Neuronal stem cell (in vitro differentiated cells): ENCODE data around the gene EN1. TPM values are rescaled to one million over a fixed set of nuclear protein-coding genes. Genes with fewer than 3 reads are reported as not detected.

Source experiments
- DNase-seq: peaks from one replicate; pipeline ENCODE4 v3.0.0-alpha.2; 2013; ENCODE audit warnings: low spot score
- H2AFZ ChIP-seq: one replicate; pipeline ENCODE4 v1.6.1; 2013; ENCODE audit warnings: mild to moderate bottlenecking, low read length, inconsistent platforms
- H2AK5ac ChIP-seq: 2 replicates; pipeline ENCODE4 v1.6.1; 2013; ENCODE audit warnings: low read depth, mild to moderate bottlenecking, inconsistent platforms, low read length, moderate library complexity, mixed read lengths
- H2BK120ac ChIP-seq: 2 replicates; pipeline ENCODE4 v1.6.1; 2013; ENCODE audit warnings: low read depth, mild to moderate bottlenecking, inconsistent platforms, low read length, moderate library complexity, mixed read lengths
- H2BK12ac ChIP-seq: one replicate; pipeline ENCODE4 v1.6.1; 2013; ENCODE audit warnings: low read length, inconsistent platforms
- H2BK15ac ChIP-seq: 2 replicates; pipeline ENCODE4 v1.6.1; 2013; ENCODE audit warnings: mild to moderate bottlenecking, low read length, inconsistent platforms, mixed read lengths
- H2BK5ac ChIP-seq: one replicate; pipeline ENCODE4 v1.6.1; 2013; ENCODE audit warnings: inconsistent platforms, mild to moderate bottlenecking, low read length, moderate library complexity
- H3K14ac ChIP-seq: one replicate; pipeline ENCODE4 v1.6.1; 2013; ENCODE audit warnings: low read length, inconsistent platforms
- H3K18ac ChIP-seq: 2 replicates; pipeline ENCODE4 v1.6.1; 2013; ENCODE audit warnings: low read length, inconsistent platforms
- H3K23ac ChIP-seq: 2 replicates; pipeline ENCODE4 v1.6.1; 2013; ENCODE audit warnings: low read depth, mild to moderate bottlenecking, mixed read lengths, low read length, inconsistent platforms; ENCODE audit not compliant: poor library complexity
- H3K27ac ChIP-seq: replicated peaks from 3 replicates; pipeline ENCODE4 v1.5.1; 2013; ENCODE audit warnings: low read length, inconsistent platforms
- H3K27me3 ChIP-seq, 3 experiments: 2 replicates each; pipeline ENCODE4 v1.6.1; 2013; ENCODE audit warnings: low read length in 3 of 3, mild to moderate bottlenecking in 2 of 3, inconsistent platforms in 1 of 3, low read depth in 1 of 3, mixed read lengths in 1 of 3, moderate library complexity in 1 of 3; ENCODE audit not compliant: control insufficient read depth in 3 of 3, insufficient read depth in 3 of 3
- H3K36me3 ChIP-seq, 2 donors: replicated peaks in 1 of 2; 2 replicates each; pipeline ENCODE4 v1.6.1; 2013; ENCODE audit warnings: low read length in 2 of 2; ENCODE audit not compliant: control insufficient read depth in 2 of 2, insufficient read depth in 2 of 2
- H3K4ac ChIP-seq: 2 replicates; pipeline ENCODE4 v1.6.1; 2013; ENCODE audit warnings: inconsistent platforms, mild to moderate bottlenecking, low read length, moderate library complexity
- H3K4me1 ChIP-seq, 2 donors: 1 replicate in 1 of 2; 2 replicates in 1 of 2; pipeline ENCODE4 v1.6.1; 2013; ENCODE audit warnings: low read length in 2 of 2, low read depth in 1 of 2; ENCODE audit not compliant: control insufficient read depth in 2 of 2, insufficient read depth in 1 of 2
- H3K4me2 ChIP-seq: one replicate; pipeline ENCODE4 v1.6.1; 2013; ENCODE audit warnings: mild to moderate bottlenecking, low read length, inconsistent platforms; ENCODE audit not compliant: insufficient read depth, poor library complexity, severe bottlenecking
- H3K4me3 ChIP-seq, 2 donors: 2 replicates each; pipeline ENCODE4 v1.5.1; 2013; ENCODE audit warnings: low read length in 2 of 2, mild to moderate bottlenecking in 2 of 2, inconsistent platforms in 1 of 2, moderate library complexity in 1 of 2
- H3K79me1 ChIP-seq: one replicate; pipeline ENCODE4 v1.6.1; 2013; ENCODE audit warnings: low read depth, mild to moderate bottlenecking, inconsistent platforms, low read length, moderate library complexity
- H3K9ac ChIP-seq: one replicate; pipeline ENCODE4 v1.6.1; 2013; ENCODE audit warnings: mild to moderate bottlenecking, low read depth, low read length, inconsistent platforms; ENCODE audit not compliant: poor library complexity
- H3K9me3 ChIP-seq, 2 donors: replicated peaks in 1 of 2; 2 replicates each; pipeline versions ENCODE3 to v1.6.1; 2013; ENCODE audit warnings: low read length in 2 of 2, mild to moderate bottlenecking in 2 of 2, inconsistent platforms in 1 of 2, low read depth in 1 of 2, mixed read lengths in 1 of 2, moderate library complexity in 1 of 2; ENCODE audit not compliant: control insufficient read depth in 2 of 2, insufficient read depth in 1 of 2
- H4K8ac ChIP-seq: one replicate; pipeline ENCODE4 v1.6.1; 2013; ENCODE audit warnings: low read depth, mild to moderate bottlenecking, inconsistent platforms, low read length, moderate library complexity
- H4K91ac ChIP-seq: one replicate; pipeline ENCODE4 v1.6.1; 2013; ENCODE audit warnings: low read length, low read depth, mild to moderate bottlenecking, inconsistent platforms; ENCODE audit not compliant: poor library complexity
- WGBS, 2 donors: extraction: QIAGEN DNeasy Blood & Tissue Kit; methylation state at CpG; one replicate each; pipeline ENCODE4 v1.1.7; 2013; ENCODE audit warnings: missing lambda C conversion rate in 2 of 2, mixed read lengths in 1 of 2; ENCODE audit not compliant: insufficient read length in 2 of 2, insufficient replicate concordance in 1 of 2; ENCODE audit errors: extremely low coverage in 2 of 2; 5-methylcytosine and 5-hydroxymethylcytosine counted together
- polyA plus RNA-seq, 2 experiments: library from polyadenylated mRNA; stranded (reverse); fragments of 200-250 nt; gene quantifications; one replicate each; pipeline ENCODE4 v1.2.3, GENCODE V29; 2013

Gene EN1
- polyA plus RNA-seq (2013, experiment 1 of 2): not detected
- polyA plus RNA-seq (2013, experiment 2 of 2): 0.01 TPM

- Histone ChIP-seq H3K18ac (peak within 1 kb of the TSS; percentile 58), H3K27me3 (peaks cover 79 to 99% (median 95%) of the 10 kb centered on the region in 3 experiments), H4K8ac (no peak within 1 kb of the TSS), H3K4me1 (peaks cover 3% of the 10 kb centered on the region in 2 donors), H4K91ac (no peak within 1 kb of the TSS), H3K4me3 (no peak within 1 kb of the TSS), H2AFZ (peak within 1 kb of the TSS; percentile 49), H2BK5ac (peak within 1 kb of the TSS; percentile 35), H3K36me3 (no peaks in the 10 kb centered on the region), H2AK5ac (no peak within 1 kb of the TSS), H2BK12ac (peak within 1 kb of the TSS; percentile 41), H3K9ac (no peak within 1 kb of the TSS), H3K9me3 (peaks cover 2 to 12% of the 10 kb centered on the region in 2 donors), H3K27ac (no peak within 1 kb of the TSS), H3K79me1 (no peaks in the 10 kb centered on the region), H3K4me2 (peak within 1 kb of the TSS; percentile 62), H3K23ac (peak within 1 kb of the TSS; percentile 85), H2BK15ac (peak within 1 kb of the TSS; percentile 26), H2BK120ac (no peak within 1 kb of the TSS), H3K14ac (no peak within 1 kb of the TSS), H3K4ac (no peak within 1 kb of the TSS)
- no CpG with 5 or more reads among the region's 64 CpGs for whole genome bisulfite sequencing, 2 donors
- no peak for DNase-seq
These were observed at the start of gene EN1 for GRCh38 chr2:118846953-118847761. EN1 (minus strand) TSS chr2:118847648; CDS start chr2:118847167, 481 bp downstream.

GRCh38 chr2:118893100-118893499 lies 45.7 kb upstream of the EN1 start:
- Histone ChIP-seq H2BK15ac (no peak overlapping the region), H3K36me3 (no peaks in the 10 kb centered on the region), H4K91ac (no peak overlapping the region), H2AK5ac (no peak overlapping the region), H3K9ac (no peak overlapping the region), H3K4me3 (no peak overlapping the region), H2BK5ac (no peak overlapping the region), H2AFZ (no peak overlapping the region), H3K23ac (no peak overlapping the region), H3K14ac (no peak overlapping the region), H3K27me3 (no peaks in the 10 kb centered on the region), H3K27ac (no peak overlapping the region), H2BK120ac (no peak overlapping the region), H3K4me2 (no peak overlapping the region), H3K79me1 (no peaks in the 10 kb centered on the region), H3K9me3 (peaks cover 0 to 2% of the 10 kb centered on the region in 2 donors), H2BK12ac (no peak overlapping the region), H3K4me1 (no peaks in the 10 kb centered on the region), H3K4ac (no peak overlapping the region), H3K18ac (no peak overlapping the region), H4K8ac (no peak overlapping the region)
- no CpG with 5 or more reads among the region's 3 CpGs for WGBS, 2 donors
- no peak for DNase-seq

GRCh38 chr2:118889995-118890394 lies 42.5 kb upstream of the EN1 start:
- no peak overlapping the region for H2AK5ac ChIP-seq
- no CpG with 5 or more reads among the region's 1 CpG for WGBS, 2 donors
- no peak overlapping the region for H3K18ac ChIP-seq
- no peak overlapping the region for H2BK15ac ChIP-seq
- H3K36me3 ChIP-seq: no peaks in the 10 kb centered on the region
- no peak overlapping the region for H4K91ac ChIP-seq
- no peak overlapping the region for H2BK12ac ChIP-seq
- no peak overlapping the region for H3K4me2 ChIP-seq
- H3K14ac ChIP-seq: no peak overlapping the region
- H3K23ac ChIP-seq: no peak overlapping the region
- no peaks in the 10 kb centered on the region for H3K4me1 ChIP-seq
- no peaks in the 10 kb centered on the region for H3K27me3 ChIP-seq
- H3K9me3 ChIP-seq: peaks cover 0 to 2% of the 10 kb centered on the region in 2 donors
- H3K4ac ChIP-seq: no peak overlapping the region
- no peak for DNase-seq
- no peak overlapping the region for H3K9ac ChIP-seq
- no peaks in the 10 kb centered on the region for H3K79me1 ChIP-seq
- no peak overlapping the region for H2BK5ac ChIP-seq
- H2BK120ac ChIP-seq: no peak overlapping the region
- H4K8ac ChIP-seq: no peak overlapping the region
- no peak overlapping the region for H3K4me3 ChIP-seq
- H3K27ac ChIP-seq: no peak overlapping the region
- no peak overlapping the region for H2AFZ ChIP-seq

GRCh38 chr2:118883792-118884191 lies 36.3 kb upstream of the EN1 start:
- no peak overlapping the region for H3K14ac ChIP-seq
- H3K23ac ChIP-seq: no peak overlapping the region
- no CpG with 5 or more reads among the region's 4 CpGs for WGBS, 2 donors
- no peak overlapping the region for H2AK5ac ChIP-seq
- H2AFZ ChIP-seq: no peak overlapping the region
- H2BK12ac ChIP-seq: no peak overlapping the region
- H3K4me3 ChIP-seq: no peak overlapping the region
- no peak overlapping the region for H2BK5ac ChIP-seq
- H2BK120ac ChIP-seq: no peak overlapping the region
- no peak overlapping the region for H4K8ac ChIP-seq
- no peak overlapping the region for H3K18ac ChIP-seq
- H3K4ac ChIP-seq: no peak overlapping the region
- no peak overlapping the region for H3K9ac ChIP-seq
- no peak overlapping the region for H2BK15ac ChIP-seq
- DNase-seq: no peak
- no peaks in the 10 kb centered on the region for H3K36me3 ChIP-seq
- no peaks in the 10 kb centered on the region for H3K9me3 ChIP-seq
- H4K91ac ChIP-seq: no peak overlapping the region
- H3K27ac ChIP-seq: no peak overlapping the region
- H3K79me1 ChIP-seq: no peaks in the 10 kb centered on the region
- no peaks in the 10 kb centered on the region for H3K4me1 ChIP-seq
- peaks cover 0 to 5% (median 0%) of the 10 kb centered on the region in 3 experiments for H3K27me3 ChIP-seq
- no peak overlapping the region for H3K4me2 ChIP-seq
